Endothelial cell of umbilical vein (primary cell): ENCODE measurements around the gene COL19A1. TPM values are rescaled to one million over a fixed set of nuclear protein-coding genes. Genes with fewer than 3 reads are reported as not detected.

ENCODE experiments used
- BruUV-seq: library from RNA; stranded (reverse); fragments of 400-500 nt; replicated peaks from 2 replicates; lab custom pipeline; 2021; lab: Mats Ljungman, UMichigan
- CTCF ChIA-PET: fragments of 300-600, 350-600 bp; sonication (Branson Sonifier 250); formaldehyde crosslinking; loops from one replicate; lab custom pipeline; 2021; ENCODE audit warnings: antibody characterized with exemption, inconsistent platforms; lab: Charles Lee
- POLR2A ChIA-PET: fragments of 300-600, 350-600 bp; sonication (Branson Sonifier 250); formaldehyde crosslinking; loops from one replicate; lab custom pipeline; 2021; ENCODE audit warnings: antibody characterized with exemption, inconsistent platforms; lab: Charles Lee
- DNase-seq: peaks from one replicate; pipeline ENCODE4 v3.0.0-alpha.2; 2011; ENCODE audit warnings: low read depth, low spot score
- FAIRE-seq: peaks from 2 replicates; lab custom pipeline; 2011; peaks lifted over from hg19 to GRCh38; lab: Jason Lieb, UNC
- H2AFZ ChIP-seq: 2 replicates; pipeline ENCODE4 v1.6.0; 2012; ENCODE audit warnings: low read depth, low read length, control low read depth, inconsistent platforms
- H3K27ac ChIP-seq: 2 replicates; pipeline ENCODE4 v1.5.1; 2011; ENCODE audit warnings: low read depth, mild to moderate bottlenecking, control low read depth, low read length, moderate library complexity; ENCODE audit not compliant: insufficient read depth
- H3K27me3 ChIP-seq, 2 experiments: 2 replicates each; pipeline versions ENCODE4 v1.6.0 to v1.6.1; 2011; ENCODE audit warnings: low read length in 2 of 2, mixed read lengths in 1 of 2; ENCODE audit not compliant: control insufficient read depth in 2 of 2, insufficient read depth in 2 of 2
- H3K36me3 ChIP-seq, 2 experiments: 2 replicates in 1 of 2; 3 replicates in 1 of 2; pipeline ENCODE4 v1.5.1; 2011; ENCODE audit warnings: low read length in 2 of 2, mild to moderate bottlenecking in 1 of 2, moderate library complexity in 1 of 2; ENCODE audit not compliant: control insufficient read depth in 2 of 2, insufficient read depth in 2 of 2; ENCODE audit errors: extremely low read depth in 1 of 2
- H3K4me1 ChIP-seq: 3 replicates; pipeline ENCODE4 v1.5.1; 2011; ENCODE audit warnings: mild to moderate bottlenecking, low read length; ENCODE audit not compliant: control insufficient read depth, insufficient read depth; ENCODE audit errors: extremely low read depth
- H3K4me2 ChIP-seq: 2 replicates; pipeline ENCODE4 v1.6.1; 2011; ENCODE audit warnings: low read length, control low read depth, mixed read lengths; ENCODE audit not compliant: insufficient read depth
- H3K4me3 ChIP-seq, 3 experiments: fragments of 200-600 bp in 1 of 3; sonication (generic), shearing (Covaris generic) in 1 of 3; replicated peaks in 1 of 3; 2 replicates each; pipeline ENCODE4 v1.5.1; 2011 to 2016; ENCODE audit warnings: control low read depth in 3 of 3, low read length in 3 of 3, mild to moderate bottlenecking in 2 of 3, inconsistent platforms in 1 of 3, low read depth in 1 of 3, moderate library complexity in 1 of 3; ENCODE audit not compliant: insufficient read depth in 1 of 3
- H3K79me2 ChIP-seq: 2 replicates; pipeline ENCODE4 v1.6.0; 2012; ENCODE audit warnings: low read length, inconsistent platforms; ENCODE audit not compliant: control insufficient read depth, insufficient read depth
- H3K9ac ChIP-seq: replicated peaks from 2 replicates; pipeline ENCODE3; 2011; ENCODE audit warnings: low read length, control low read depth; ENCODE audit not compliant: insufficient read depth; ENCODE audit errors: extremely low read depth
- H3K9me1 ChIP-seq: replicated peaks from 3 replicates; pipeline ENCODE4 v1.6.0; 2011; ENCODE audit warnings: mild to moderate bottlenecking, low read length; ENCODE audit not compliant: control insufficient read depth, insufficient read depth; ENCODE audit errors: extremely low read depth
- H3K9me3 ChIP-seq: replicated peaks from 2 replicates; pipeline ENCODE4 v1.5.1; 2012; ENCODE audit warnings: low read length, inconsistent platforms; ENCODE audit not compliant: control insufficient read depth, insufficient read depth
- H4K20me1 ChIP-seq: replicated peaks from 2 replicates; pipeline ENCODE3; 2011; ENCODE audit warnings: mild to moderate bottlenecking, low read length; ENCODE audit not compliant: control insufficient read depth, insufficient read depth; ENCODE audit errors: extremely low read depth
- EZH2 ChIP-seq: IDR thresholded peaks from 2 replicates; pipeline ENCODE4 v1.6.1; 2012; ENCODE audit warnings: borderline replicate concordance, low read depth, mild to moderate bottlenecking, moderate library complexity, low read length, inconsistent platforms; ENCODE audit not compliant: severe bottlenecking
- POLR2AphosphoS5 ChIP-seq: IDR thresholded peaks from 2 replicates; pipeline ENCODE4 v1.6.1; 2012; ENCODE audit warnings: low read depth, mild to moderate bottlenecking, control low read depth, low read length, moderate library complexity; ENCODE audit not compliant: insufficient read depth
- dilution Hi-C: fragments of 300-500 bp; cut with MboI; formaldehyde crosslinking; loops from one replicate; pipeline ENCODE4 v1.15.0; 2019; ENCODE audit warnings: low sequenced_read_pairs; ENCODE audit not compliant: extremely low pct_ligation_motif_present
- intact Hi-C: fragments of 100-400 bp; cut with micrococcal nuclease; formaldehyde crosslinking; loops from one replicate; pipeline ENCODE4 v1.10.0; 2022
- polyA plus RNA-seq, 4 experiments: library from polyadenylated mRNA; depleted of rRNA in 3 of 4; stranded (reverse) in 3 of 4; unstranded in 1 of 4; fragments of >200 nt; gene quantifications; 2 replicates each; pipeline versions ENCODE4 v1.2.1 to v1.2.3, GENCODE V29; 2011 to 2012; ENCODE audit warnings: missing spikeins in 1 of 4
- total RNA-seq: library from RNA; stranded (reverse); gene quantifications from 2 replicates; pipeline ENCODE4 v1.2.3, GENCODE V29; 2021
- TF ChIP-seq, protein P1 (sequence below), 2 donors: IDR thresholded peaks; 1 replicate in 1 of 2; 2 replicates in 1 of 2; pipeline ENCODE4 v1.5.1; 2011; ENCODE audit warnings: low read length in 2 of 2, mild to moderate bottlenecking in 2 of 2, moderate library complexity in 2 of 2, control low read depth in 1 of 2, inconsistent platforms in 1 of 2, low read depth in 1 of 2; ENCODE audit not compliant: insufficient read depth in 1 of 2; ENCODE audit errors: extremely low read depth in 1 of 2

Gene COL19A1
- total and polyA plus RNA-seq, 2 donors (not counting 3 experiments of a cell fraction or from before 2014, with no cell fraction given) = not detected

- no peaks in the 10 kb centered on the region for H3K36me3 ChIP-seq
- H3K4me1 ChIP-seq = no peaks in the 10 kb centered on the region
- POLR2A ChIA-PET = no interaction called here
- H3K27ac ChIP-seq = no peak overlapping the region
- H3K79me2 ChIP-seq = no peaks in the 10 kb centered on the region
- intact Hi-C loops = no loop called here
- no peaks in the 10 kb centered on the region for H3K9me3 ChIP-seq
- no TSS peak for BruUV-seq
- H3K27me3 ChIP-seq = no peaks in the 10 kb centered on the region
- no peak overlapping the region for H3K9ac ChIP-seq
- no peaks in the 10 kb centered on the region for H3K9me1 ChIP-seq
- H3K4me2 ChIP-seq = no peak overlapping the region
- TF ChIP-seq, protein P1, sequence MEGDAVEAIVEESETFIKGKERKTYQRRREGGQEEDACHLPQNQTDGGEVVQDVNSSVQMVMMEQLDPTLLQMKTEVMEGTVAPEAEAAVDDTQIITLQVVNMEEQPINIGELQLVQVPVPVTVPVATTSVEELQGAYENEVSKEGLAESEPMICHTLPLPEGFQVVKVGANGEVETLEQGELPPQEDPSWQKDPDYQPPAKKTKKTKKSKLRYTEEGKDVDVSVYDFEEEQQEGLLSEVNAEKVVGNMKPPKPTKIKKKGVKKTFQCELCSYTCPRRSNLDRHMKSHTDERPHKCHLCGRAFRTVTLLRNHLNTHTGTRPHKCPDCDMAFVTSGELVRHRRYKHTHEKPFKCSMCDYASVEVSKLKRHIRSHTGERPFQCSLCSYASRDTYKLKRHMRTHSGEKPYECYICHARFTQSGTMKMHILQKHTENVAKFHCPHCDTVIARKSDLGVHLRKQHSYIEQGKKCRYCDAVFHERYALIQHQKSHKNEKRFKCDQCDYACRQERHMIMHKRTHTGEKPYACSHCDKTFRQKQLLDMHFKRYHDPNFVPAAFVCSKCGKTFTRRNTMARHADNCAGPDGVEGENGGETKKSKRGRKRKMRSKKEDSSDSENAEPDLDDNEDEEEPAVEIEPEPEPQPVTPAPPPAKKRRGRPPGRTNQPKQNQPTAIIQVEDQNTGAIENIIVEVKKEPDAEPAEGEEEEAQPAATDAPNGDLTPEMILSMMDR (IDR thresholded peaks at IDR 0.05; ENCODE audit: extremely low read depth in 1 of 2, insufficient read depth in 1 of 2, low read depth in 1 of 2, low read length in 2 of 2) = no peak
- TF ChIP-seq POLR2AphosphoS5 = no peak
- no peak overlapping the region for H3K4me3 ChIP-seq
- FAIRE-seq (no peak), DNase-seq (no peak)
- no peak overlapping the region for H2AFZ ChIP-seq
- dilution Hi-C loops = no loop called here
- H4K20me1 ChIP-seq = no peaks in the 10 kb centered on the region
- CTCF ChIA-PET = no interaction called here
Observed at GRCh38 chr6:70061546-70061945, 195.2 kb downstream of the COL19A1 start.

- dilution Hi-C loops (no loop called here), intact Hi-C loops (no loop called here)
- DNase-seq (no peak), FAIRE-seq (no peak)
- BruUV-seq = no TSS peak
- H3K9ac ChIP-seq = no peak overlapping the region
- H3K27ac ChIP-seq = no peak overlapping the region
- TF ChIP-seq EZH2 = no peak
- no peak overlapping the region for H2AFZ ChIP-seq
- POLR2A ChIA-PET = no interaction called here
- H3K9me1 ChIP-seq = no peaks in the 10 kb centered on the region
- no peaks in the 10 kb centered on the region for H3K79me2 ChIP-seq
- H3K9me3 ChIP-seq = no peaks in the 10 kb centered on the region
- H3K36me3 ChIP-seq = no peaks in the 10 kb centered on the region
- H4K20me1 ChIP-seq = no peaks in the 10 kb centered on the region
- CTCF ChIA-PET = no interaction called here
- no peak overlapping the region for H3K4me2 ChIP-seq
- H3K4me1 ChIP-seq = no peaks in the 10 kb centered on the region
- H3K27me3 ChIP-seq = no peaks in the 10 kb centered on the region
- H3K4me3 ChIP-seq = no peak overlapping the region
Observed at GRCh38 chr6:70062010-70062409, 195.7 kb downstream of the COL19A1 start.
